ENCODE results near the gene FHIT.

- TF ChIP-seq, protein P1, sequence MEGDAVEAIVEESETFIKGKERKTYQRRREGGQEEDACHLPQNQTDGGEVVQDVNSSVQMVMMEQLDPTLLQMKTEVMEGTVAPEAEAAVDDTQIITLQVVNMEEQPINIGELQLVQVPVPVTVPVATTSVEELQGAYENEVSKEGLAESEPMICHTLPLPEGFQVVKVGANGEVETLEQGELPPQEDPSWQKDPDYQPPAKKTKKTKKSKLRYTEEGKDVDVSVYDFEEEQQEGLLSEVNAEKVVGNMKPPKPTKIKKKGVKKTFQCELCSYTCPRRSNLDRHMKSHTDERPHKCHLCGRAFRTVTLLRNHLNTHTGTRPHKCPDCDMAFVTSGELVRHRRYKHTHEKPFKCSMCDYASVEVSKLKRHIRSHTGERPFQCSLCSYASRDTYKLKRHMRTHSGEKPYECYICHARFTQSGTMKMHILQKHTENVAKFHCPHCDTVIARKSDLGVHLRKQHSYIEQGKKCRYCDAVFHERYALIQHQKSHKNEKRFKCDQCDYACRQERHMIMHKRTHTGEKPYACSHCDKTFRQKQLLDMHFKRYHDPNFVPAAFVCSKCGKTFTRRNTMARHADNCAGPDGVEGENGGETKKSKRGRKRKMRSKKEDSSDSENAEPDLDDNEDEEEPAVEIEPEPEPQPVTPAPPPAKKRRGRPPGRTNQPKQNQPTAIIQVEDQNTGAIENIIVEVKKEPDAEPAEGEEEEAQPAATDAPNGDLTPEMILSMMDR (IDR thresholded peaks at IDR 0.05) = no peak
- TF ChIP-seq POLR2A (IDR thresholded peaks at IDR 0.05) = no peak
Observed at GRCh38 chr3:60219501-60219900, 1031.8 kb downstream of the FHIT start.
